HEK293 (cell line): ENCODE measurements around the gene LENEP.

Experiments
- EGR2 ChIP-seq: fragments of 450-650 bp; formaldehyde crosslinking; IDR thresholded peaks from 2 replicates; pipeline ENCODE4 v1.5.1; 2016; ENCODE audit warnings: low read depth, missing biosample characterization, missing genetic modification characterization
- FEZF1 ChIP-seq: fragments of 450-650 bp; formaldehyde crosslinking; IDR thresholded peaks from 2 replicates; pipeline ENCODE4 v1.5.1; 2016; ENCODE audit warnings: missing biosample characterization, missing genetic modification characterization
- GLIS1 ChIP-seq: fragments of 450-650 bp; formaldehyde crosslinking; IDR thresholded peaks from 2 replicates; pipeline ENCODE4 v1.5.1; 2016; ENCODE audit warnings: missing biosample characterization, missing genetic modification characterization
- GLIS2 ChIP-seq: fragments of 450-650 bp; formaldehyde crosslinking; IDR thresholded peaks from 2 replicates; pipeline ENCODE4 v1.5.1; 2016; ENCODE audit warnings: missing biosample characterization, missing genetic modification characterization
- MEIS1 ChIP-seq: sonication (generic); formaldehyde crosslinking; IDR thresholded peaks from 2 replicates; pipeline ENCODE4 v1.8.1; 2022; ENCODE audit warnings: missing genetic modification reagents, mild to moderate bottlenecking, borderline replicate concordance
- MYNN ChIP-seq: fragments of 450-650 bp; formaldehyde crosslinking; IDR thresholded peaks from 2 replicates; pipeline ENCODE4 v1.5.1; 2016; ENCODE audit warnings: missing biosample characterization, missing genetic modification characterization, borderline replicate concordance
- PATZ1 ChIP-seq: fragments of 450-650 bp; formaldehyde crosslinking; IDR thresholded peaks from 2 replicates; pipeline ENCODE4 v1.5.1; 2016; ENCODE audit warnings: missing biosample characterization, missing genetic modification characterization
- PBX3 ChIP-seq: sonication (generic); formaldehyde crosslinking; IDR thresholded peaks from 2 replicates; pipeline ENCODE4 v1.8.1; 2022; ENCODE audit warnings: mild to moderate bottlenecking, moderate library complexity, missing genetic modification reagents
- RBAK ChIP-seq: fragments of 450-650 bp; formaldehyde crosslinking; IDR thresholded peaks from 2 replicates; pipeline ENCODE4 v1.5.1; 2016; ENCODE audit warnings: missing biosample characterization, missing genetic modification characterization
- REPIN1 ChIP-seq: fragments of 450-650 bp; formaldehyde crosslinking; IDR thresholded peaks from 2 replicates; pipeline ENCODE4 v1.5.1; 2017; ENCODE audit warnings: missing biosample characterization, missing genetic modification characterization, low read depth
- SALL2 ChIP-seq: fragments of 450-650 bp; formaldehyde crosslinking; IDR thresholded peaks from 2 replicates; pipeline ENCODE4 v1.5.0; 2017; ENCODE audit warnings: missing biosample characterization, mild to moderate bottlenecking, missing genetic modification characterization, borderline replicate concordance
- SCRT2 ChIP-seq: fragments of 450-650 bp; formaldehyde crosslinking; IDR thresholded peaks from 2 replicates; pipeline ENCODE4 v1.5.1; 2016; ENCODE audit warnings: missing biosample characterization, missing genetic modification characterization
- SETDB1 ChIP-seq: IDR thresholded peaks from one replicate; pipeline ENCODE4 v1.6.1; 2017; ENCODE audit warnings: mild to moderate bottlenecking, low read length, moderate library complexity, mixed read lengths; ENCODE audit not compliant: insufficient read length
- SP7 ChIP-seq: fragments of 450-650 bp; formaldehyde crosslinking; IDR thresholded peaks from 2 replicates; pipeline ENCODE4 v1.5.1; 2016; ENCODE audit warnings: missing biosample characterization, missing genetic modification characterization
- TRIM28 ChIP-seq: IDR thresholded peaks from 2 replicates; pipeline ENCODE4 v1.6.1; 2011; ENCODE audit warnings: low read length, control low read depth, borderline replicate concordance
- ZBTB8A ChIP-seq: fragments of 450-650 bp; formaldehyde crosslinking; IDR thresholded peaks from 2 replicates; pipeline ENCODE4 v1.5.1; 2016; ENCODE audit warnings: missing biosample characterization, missing genetic modification characterization
- ZNF155 ChIP-seq: fragments of 450-650 bp; formaldehyde crosslinking; IDR thresholded peaks from 2 replicates; pipeline ENCODE4 v1.5.1; 2016; ENCODE audit warnings: missing biosample characterization, missing genetic modification characterization
- ZNF24 ChIP-seq: fragments of 450-650 bp; formaldehyde crosslinking; IDR thresholded peaks from 2 replicates; pipeline ENCODE4 v1.5.1; 2016; ENCODE audit warnings: missing biosample characterization, missing genetic modification characterization
- ZNF280D ChIP-seq: fragments of 450-650 bp; formaldehyde crosslinking; IDR thresholded peaks from 2 replicates; pipeline ENCODE4 v1.5.1; 2016; ENCODE audit warnings: missing biosample characterization, missing genetic modification characterization
- ZNF311 ChIP-seq: fragments of 450-650 bp; formaldehyde crosslinking; IDR thresholded peaks from 2 replicates; pipeline ENCODE4 v1.5.1; 2017; ENCODE audit warnings: missing biosample characterization, missing genetic modification characterization, borderline replicate concordance
- ZNF433 ChIP-seq: fragments of 450-650 bp; formaldehyde crosslinking; IDR thresholded peaks from 2 replicates; pipeline ENCODE4 v1.5.1; 2016; ENCODE audit warnings: missing biosample characterization, missing genetic modification characterization, low read depth
- ZNF530 ChIP-seq: fragments of 450-650 bp; formaldehyde crosslinking; IDR thresholded peaks from 2 replicates; pipeline ENCODE4 v1.5.1; 2016; ENCODE audit warnings: low read depth, missing biosample characterization, missing genetic modification characterization
- ZNF664 ChIP-seq: fragments of 450-650 bp; formaldehyde crosslinking; IDR thresholded peaks from 2 replicates; pipeline ENCODE4 v1.5.1; 2016; ENCODE audit warnings: missing biosample characterization, missing genetic modification characterization
- ZNF692 ChIP-seq: fragments of 450-650 bp; formaldehyde crosslinking; IDR thresholded peaks from 2 replicates; pipeline ENCODE4 v1.5.1; 2016; ENCODE audit warnings: missing biosample characterization, missing genetic modification characterization
- ZNF701 ChIP-seq: fragments of 450-650 bp; formaldehyde crosslinking; IDR thresholded peaks from 2 replicates; pipeline ENCODE4 v1.5.1; 2016; ENCODE audit warnings: missing biosample characterization, missing genetic modification characterization
- ZNF707 ChIP-seq: fragments of 450-650 bp; formaldehyde crosslinking; IDR thresholded peaks from 2 replicates; pipeline ENCODE4 v1.5.1; 2016; ENCODE audit warnings: missing biosample characterization, missing genetic modification characterization
- ZNF791 ChIP-seq: fragments of 450-650 bp; formaldehyde crosslinking; IDR thresholded peaks from 2 replicates; pipeline ENCODE4 v1.5.1; 2016; ENCODE audit warnings: missing biosample characterization, missing genetic modification characterization
- ZNF843 ChIP-seq: fragments of 450-650 bp; formaldehyde crosslinking; IDR thresholded peaks from 2 replicates; pipeline ENCODE4 v1.5.1; 2016; ENCODE audit warnings: missing biosample characterization, missing genetic modification characterization
- ZSCAN18 ChIP-seq: fragments of 450-650 bp; formaldehyde crosslinking; IDR thresholded peaks from 2 replicates; pipeline ENCODE4 v1.5.1; 2016; ENCODE audit warnings: missing biosample characterization, missing genetic modification characterization
- ZSCAN4 ChIP-seq: fragments of 450-650 bp; formaldehyde crosslinking; IDR thresholded peaks from 2 replicates; pipeline ENCODE4 v1.5.1; 2017; ENCODE audit warnings: missing biosample characterization, missing genetic modification characterization

Gene LENEP

GRCh38 chr1:154982897-154983648, 10.3 kb upstream of the LENEP start, which contains the start of gene FLAD1 (continued):
- TF ChIP-seq ZNF280D: no peak
- peak; percentile 100 for TF ChIP-seq PBX3 (CRISPR knock-in tag)
- TF ChIP-seq ZNF707: no peak
- 0 out of 2 replicates have a peak, but pooled peaks have one; percentile 23 for TF ChIP-seq ZNF24 (tag by site-specific recombination)
- 0 out of 2 replicates have a peak, but pooled peaks have one; percentile 27 for TF ChIP-seq ZNF843 (tag by site-specific recombination)
- TF ChIP-seq ZNF433 (tag by site-specific recombination): no peak
- TF ChIP-seq SETDB1: peak; percentile 40
- TF ChIP-seq ZNF791 (tag by site-specific recombination): no peak
- peak; percentile 42; the same call in 1 of the 2 replicates for TF ChIP-seq ZBTB8A
- TF ChIP-seq FEZF1: no peak
- TF ChIP-seq EGR2 (tag by site-specific recombination): peak; percentile 84
- no peak for TF ChIP-seq ZNF311 (tag by site-specific recombination)
- no peak for TF ChIP-seq ZNF664 (tag by site-specific recombination)
- no peak for TF ChIP-seq SALL2 (tag by site-specific recombination)
- no peak for TF ChIP-seq MEIS1
- peak; percentile 61 for TF ChIP-seq ZNF692
- peak; percentile 86 for TF ChIP-seq PATZ1 (tag by site-specific recombination)
- no peak for TF ChIP-seq RBAK (tag by site-specific recombination)
- TF ChIP-seq GLIS2: no peak
- no peak for TF ChIP-seq TRIM28
- TF ChIP-seq ZNF155 (tag by site-specific recombination): no peak
- TF ChIP-seq MYNN (tag by site-specific recombination): no peak
- TF ChIP-seq GLIS1 (tag by site-specific recombination): peak; percentile 14; the same call in 1 of the 2 replicates
- TF ChIP-seq SCRT2 (tag by site-specific recombination): peak; percentile 50
- peak; percentile 96 for TF ChIP-seq ZNF530 (tag by site-specific recombination)
- TF ChIP-seq SP7: peak; percentile 66
- TF ChIP-seq ZSCAN4: no peak
- no peak for TF ChIP-seq ZNF701 (tag by site-specific recombination)
- TF ChIP-seq ZSCAN18 (tag by site-specific recombination): no peak
- no peak for TF ChIP-seq REPIN1
